Panc1 (cell line): ENCODE measurements around the gene PHKB. TPM values are rescaled to one million over a fixed set of nuclear protein-coding genes. Genes with fewer than 3 reads are reported as not detected.

Experiments
- ATAC-seq: fragments of 200-7000 bp; cut with Tn5 transposase; 2 replicates; pipeline ENCODE4 v1.9.1; 2020; ENCODE audit warnings: mild to moderate bottlenecking, moderate library complexity
- BruUV-seq: library from RNA; stranded (reverse); fragments of 400-500 nt; replicated peaks from 2 replicates; lab custom pipeline; 2021; lab: Mats Ljungman, UMichigan
- CTCF ChIA-PET: fragments of 300-600 bp; sonication (Branson Sonifier 250); formaldehyde crosslinking; loops from one replicate; lab custom pipeline; 2022; ENCODE audit warnings: antibody characterized with exemption; lab: Charles Lee
- POLR2A ChIA-PET: fragments of 300-600 bp; sonication (Branson Sonifier 250); formaldehyde crosslinking; loops from one replicate; lab custom pipeline; 2022; ENCODE audit warnings: antibody characterized with exemption; lab: Charles Lee
- DNase-seq: peaks from one replicate; pipeline ENCODE4 v3.0.0-alpha.2; 2010; ENCODE audit warnings: low read depth, low spot score
- H3K27ac ChIP-seq: 2 replicates; pipeline ENCODE4 v1.5.1; 2011; ENCODE audit warnings: mild to moderate bottlenecking, low read length, inconsistent platforms
- H3K27me3 ChIP-seq: fragments of 200-500 bp; sonication (Bioruptor generic); 2 replicates; pipeline ENCODE4 v1.6.0; 2014; ENCODE audit warnings: low read length, inconsistent platforms; ENCODE audit not compliant: control insufficient read depth, insufficient read depth
- H3K36me3 ChIP-seq: fragments of 200-500 bp; sonication (Bioruptor generic); 2 replicates; pipeline ENCODE4 v1.5.1; 2014; ENCODE audit warnings: inconsistent platforms, mild to moderate bottlenecking, low read length, moderate library complexity; ENCODE audit not compliant: control insufficient read depth, insufficient read depth
- H3K4me1 ChIP-seq: 2 replicates; pipeline ENCODE4 v1.5.1; 2011; ENCODE audit warnings: inconsistent platforms, mild to moderate bottlenecking, low read length, moderate library complexity; ENCODE audit not compliant: control insufficient read depth, insufficient read depth
- H3K4me3 ChIP-seq, 2 experiments: 2 replicates each; pipeline ENCODE4 v1.5.1; 2011 to 2012; ENCODE audit warnings: low read depth in 2 of 2, low read length in 2 of 2, mild to moderate bottlenecking in 2 of 2, inconsistent platforms in 1 of 2, moderate library complexity in 1 of 2
- H3K9me3 ChIP-seq: fragments of 200-500 bp; sonication (Bioruptor generic); 2 replicates; pipeline ENCODE4 v1.5.1; 2014; ENCODE audit warnings: low read depth, mild to moderate bottlenecking, inconsistent platforms, low read length, moderate library complexity; ENCODE audit not compliant: control insufficient read depth, insufficient read depth
- POLR2AphosphoS5 ChIP-seq: IDR thresholded peaks from 2 replicates; pipeline ENCODE4 v1.6.1; 2012; ENCODE audit warnings: mild to moderate bottlenecking, low read depth, low read length, moderate library complexity
- SIN3A ChIP-seq: IDR thresholded peaks from 2 replicates; pipeline ENCODE4 v1.6.1; 2012; ENCODE audit warnings: low read depth, mild to moderate bottlenecking, low read length, moderate library complexity, borderline replicate concordance; ENCODE audit not compliant: insufficient read depth
- TCF7L2 ChIP-seq: IDR thresholded peaks from 2 replicates; pipeline ENCODE4 v1.6.1; 2011; ENCODE audit warnings: mild to moderate bottlenecking, low read depth, low read length, inconsistent platforms
- in situ Hi-C: cut with HindIII; loops from 2 replicates; pipeline ENCODE4 v1.10.0; 2016; ENCODE audit warnings: low sequenced_read_pairs, low pct_unique_long_range_greater_than_20kb
- intact Hi-C: fragments of 100-400 bp; cut with micrococcal nuclease; formaldehyde crosslinking; loops from one replicate; pipeline ENCODE4 v1.10.0; 2022; ENCODE audit not compliant: unreplicated experiment
- total RNA-seq: library from RNA; stranded (reverse); gene quantifications from one replicate; pipeline ENCODE4 v1.2.1, GENCODE V29; 2021; ENCODE audit not compliant: unreplicated experiment
- TF ChIP-seq, protein P1 (sequence below): fragments of 450-650 bp; IDR thresholded peaks from 2 replicates; pipeline ENCODE4 v1.5.1; 2017; ENCODE audit warnings: mild to moderate bottlenecking
- TF ChIP-seq, protein P2 (sequence below), 2 experiments: IDR thresholded peaks; 2 replicates each; pipeline ENCODE4 v1.6.1; 2011 to 2012; ENCODE audit warnings: low read depth in 2 of 2, control low read depth in 1 of 2, low read length in 1 of 2, mild to moderate bottlenecking in 1 of 2, moderate library complexity in 1 of 2; ENCODE audit not compliant: insufficient read depth in 1 of 2

PHKB gene
- total RNA-seq, 1 experiment from 2014 or later: 29.5 TPM

DNA sequence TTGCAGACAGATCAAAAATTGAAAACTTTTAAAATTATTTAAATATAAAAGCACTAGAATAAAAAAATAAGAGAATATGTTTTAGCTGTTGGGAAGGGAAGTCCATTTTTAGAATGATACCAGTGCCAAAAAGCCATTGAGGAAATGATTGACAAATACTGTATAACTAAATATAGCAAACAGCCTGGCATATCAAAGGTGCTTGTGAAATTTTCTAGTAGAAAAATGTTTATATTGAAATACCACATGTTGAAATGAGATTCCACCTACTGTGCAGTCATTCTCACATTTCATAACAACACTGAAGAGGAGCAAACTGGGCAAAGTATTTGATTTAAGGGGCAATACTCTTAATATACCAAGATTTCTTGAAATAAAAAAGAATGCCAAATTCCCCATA, 183.5 kb downstream of the PHKB start:
- ChIA-PET CTCF (no interaction called here), POLR2A (no interaction called here)
- no peak overlapping the region for H3K4me3 ChIP-seq
- no peak for DNase-seq
- ATAC-seq: no peak
- no peaks in the 10 kb centered on the region for H3K9me3 ChIP-seq
- intact Hi-C loops (no loop called here), in situ Hi-C loops (no loop called here)
- TF ChIP-seq SIN3A (no peak), POLR2AphosphoS5 (no peak), TCF7L2 (no peak)
- TF ChIP-seq, protein P1, sequence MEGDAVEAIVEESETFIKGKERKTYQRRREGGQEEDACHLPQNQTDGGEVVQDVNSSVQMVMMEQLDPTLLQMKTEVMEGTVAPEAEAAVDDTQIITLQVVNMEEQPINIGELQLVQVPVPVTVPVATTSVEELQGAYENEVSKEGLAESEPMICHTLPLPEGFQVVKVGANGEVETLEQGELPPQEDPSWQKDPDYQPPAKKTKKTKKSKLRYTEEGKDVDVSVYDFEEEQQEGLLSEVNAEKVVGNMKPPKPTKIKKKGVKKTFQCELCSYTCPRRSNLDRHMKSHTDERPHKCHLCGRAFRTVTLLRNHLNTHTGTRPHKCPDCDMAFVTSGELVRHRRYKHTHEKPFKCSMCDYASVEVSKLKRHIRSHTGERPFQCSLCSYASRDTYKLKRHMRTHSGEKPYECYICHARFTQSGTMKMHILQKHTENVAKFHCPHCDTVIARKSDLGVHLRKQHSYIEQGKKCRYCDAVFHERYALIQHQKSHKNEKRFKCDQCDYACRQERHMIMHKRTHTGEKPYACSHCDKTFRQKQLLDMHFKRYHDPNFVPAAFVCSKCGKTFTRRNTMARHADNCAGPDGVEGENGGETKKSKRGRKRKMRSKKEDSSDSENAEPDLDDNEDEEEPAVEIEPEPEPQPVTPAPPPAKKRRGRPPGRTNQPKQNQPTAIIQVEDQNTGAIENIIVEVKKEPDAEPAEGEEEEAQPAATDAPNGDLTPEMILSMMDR: no peak
- TF ChIP-seq, protein P2, sequence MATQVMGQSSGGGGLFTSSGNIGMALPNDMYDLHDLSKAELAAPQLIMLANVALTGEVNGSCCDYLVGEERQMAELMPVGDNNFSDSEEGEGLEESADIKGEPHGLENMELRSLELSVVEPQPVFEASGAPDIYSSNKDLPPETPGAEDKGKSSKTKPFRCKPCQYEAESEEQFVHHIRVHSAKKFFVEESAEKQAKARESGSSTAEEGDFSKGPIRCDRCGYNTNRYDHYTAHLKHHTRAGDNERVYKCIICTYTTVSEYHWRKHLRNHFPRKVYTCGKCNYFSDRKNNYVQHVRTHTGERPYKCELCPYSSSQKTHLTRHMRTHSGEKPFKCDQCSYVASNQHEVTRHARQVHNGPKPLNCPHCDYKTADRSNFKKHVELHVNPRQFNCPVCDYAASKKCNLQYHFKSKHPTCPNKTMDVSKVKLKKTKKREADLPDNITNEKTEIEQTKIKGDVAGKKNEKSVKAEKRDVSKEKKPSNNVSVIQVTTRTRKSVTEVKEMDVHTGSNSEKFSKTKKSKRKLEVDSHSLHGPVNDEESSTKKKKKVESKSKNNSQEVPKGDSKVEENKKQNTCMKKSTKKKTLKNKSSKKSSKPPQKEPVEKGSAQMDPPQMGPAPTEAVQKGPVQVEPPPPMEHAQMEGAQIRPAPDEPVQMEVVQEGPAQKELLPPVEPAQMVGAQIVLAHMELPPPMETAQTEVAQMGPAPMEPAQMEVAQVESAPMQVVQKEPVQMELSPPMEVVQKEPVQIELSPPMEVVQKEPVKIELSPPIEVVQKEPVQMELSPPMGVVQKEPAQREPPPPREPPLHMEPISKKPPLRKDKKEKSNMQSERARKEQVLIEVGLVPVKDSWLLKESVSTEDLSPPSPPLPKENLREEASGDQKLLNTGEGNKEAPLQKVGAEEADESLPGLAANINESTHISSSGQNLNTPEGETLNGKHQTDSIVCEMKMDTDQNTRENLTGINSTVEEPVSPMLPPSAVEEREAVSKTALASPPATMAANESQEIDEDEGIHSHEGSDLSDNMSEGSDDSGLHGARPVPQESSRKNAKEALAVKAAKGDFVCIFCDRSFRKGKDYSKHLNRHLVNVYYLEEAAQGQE (IDR thresholded peaks at IDR 0.05; ENCODE audit: insufficient read depth in 1 of 2, low read depth in 2 of 2, low read length in 1 of 2): no peak
- H3K4me1 ChIP-seq: no peaks in the 10 kb centered on the region
- H3K27ac ChIP-seq: no peak overlapping the region
- BruUV-seq: no TSS peak
- H3K36me3 ChIP-seq: no peaks in the 10 kb centered on the region; the same call in 1 of the 2 replicates
- no peaks in the 10 kb centered on the region for H3K27me3 ChIP-seq

DNA sequence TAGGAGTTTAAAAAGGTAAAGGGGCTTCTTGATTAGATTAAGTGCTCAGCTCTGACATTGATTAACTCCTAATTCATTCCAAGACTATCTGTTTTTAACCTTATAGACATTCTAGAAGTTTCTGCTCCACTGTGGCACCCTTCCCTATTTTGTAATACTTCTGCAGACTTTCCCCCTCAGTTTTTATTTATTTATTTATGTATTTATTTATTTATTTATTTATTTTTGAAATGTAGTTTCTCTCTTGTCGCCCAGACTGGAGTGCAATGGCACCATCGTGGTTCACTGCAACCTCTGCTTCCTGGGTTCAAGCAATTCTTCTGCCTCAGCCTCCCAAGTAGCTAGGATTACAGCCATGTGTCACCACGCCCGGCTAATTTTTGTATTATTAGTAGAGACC, 185.8 kb downstream of the PHKB start:
- ChIA-PET CTCF (no interaction called here), POLR2A (no interaction called here)
- Histone ChIP-seq H3K27me3 (no peaks in the 10 kb centered on the region), H3K36me3 (no peaks in the 10 kb centered on the region; the same call in 1 of the 2 replicates), H3K27ac (no peak overlapping the region), H3K4me3 (no peak overlapping the region), H3K9me3 (no peaks in the 10 kb centered on the region), H3K4me1 (no peaks in the 10 kb centered on the region)
- TF ChIP-seq, protein P2 (IDR thresholded peaks at IDR 0.05; ENCODE audit: insufficient read depth in 1 of 2, low read depth in 2 of 2, low read length in 1 of 2): no peak
- TF ChIP-seq TCF7L2: no peak
- no peak for TF ChIP-seq POLR2AphosphoS5
- TF ChIP-seq, protein P1: no peak
- TF ChIP-seq SIN3A: no peak
- no peak for DNase-seq
- in situ Hi-C loops (no loop called here), intact Hi-C loops (no loop called here)
- no peak for ATAC-seq
- no TSS peak for BruUV-seq
